A549 (cell line): Measurements from ENCODE around the gene PSMB10. TPM values are rescaled to one million over a fixed set of nuclear protein-coding genes. Genes with fewer than 3 reads are reported as not detected.

Experiments used
- ATAC-seq, 2 experiments: fragments of 200-7000 bp in 1 of 2; fragments of >200 bp in 1 of 2; cut with Nextera tagmentation in 1 of 2; cut with Tn5 transposase in 1 of 2; 3 replicates each; pipeline versions ENCODE4 v1.8.0 to v1.9.1; 2018 to 2020; ENCODE audit warnings: mild to moderate bottlenecking in 1 of 2, moderate library complexity in 1 of 2
- CTCF ChIA-PET: fragments of 300-600 bp; sonication (Branson Sonifier 250); formaldehyde crosslinking; extraction: SDS; loops from one replicate; lab custom pipeline; 2021; ENCODE audit warnings: antibody characterized with exemption, inconsistent platforms; lab: Yijun Ruan, JAX
- POLR2A ChIA-PET: fragments of 350-600 bp; formaldehyde crosslinking; extraction: SDS; loops from one replicate; lab custom pipeline; 2021; ENCODE audit warnings: antibody characterized with exemption, inconsistent platforms; lab: Yijun Ruan, JAX
- DNase-seq, 2 experiments: peaks; one replicate each; pipeline versions ENCODE4 v3.0.0 to v3.0.0-alpha.2; 2011 to 2016; ENCODE audit warnings: low read depth in 1 of 2, low spot score in 1 of 2
- FAIRE-seq: peaks from 2 replicates; lab custom pipeline; 2011; peaks lifted over from hg19 to GRCh38; lab: Jason Lieb, UNC
- H3K27ac ChIP-seq, 2 experiments: fragments of >200 bp; sonication (Bioruptor Twin); formaldehyde crosslinking; 3 replicates each; pipeline ENCODE4 v1.5.1; 2016 to 2017
- H3K4me1 ChIP-seq: fragments of >200 bp; sonication (Bioruptor Twin); formaldehyde crosslinking; 3 replicates; pipeline ENCODE4 v1.6.1; 2016
- H3K4me2 ChIP-seq: fragments of >200 bp; sonication (Bioruptor Twin); formaldehyde crosslinking; 3 replicates; pipeline ENCODE4 v1.6.1; 2016
- H3K4me3 ChIP-seq: fragments of >200 bp; sonication (Bioruptor Twin); formaldehyde crosslinking; 3 replicates; pipeline ENCODE4 v1.5.1; 2016
- H3K9me3 ChIP-seq: fragments of >200 bp; sonication (Bioruptor Twin); formaldehyde crosslinking; 3 replicates; pipeline ENCODE4 v1.6.1; 2016
- BHLHE40 ChIP-seq: IDR thresholded peaks from 2 replicates; pipeline ENCODE4 v1.6.1; 2012; ENCODE audit warnings: low read depth, low read length, inconsistent platforms
- CBX8 ChIP-seq: fragments of 200-600 bp; sonication (generic); IDR thresholded peaks from 2 replicates; pipeline ENCODE4 v1.6.1; 2016
- CHD2 ChIP-seq: fragments of 150-350 bp; IDR thresholded peaks from 2 replicates; pipeline ENCODE4 v1.6.1; 2014; ENCODE audit warnings: low read length; ENCODE audit not compliant: partially characterized antibody
- CHD4 ChIP-seq: fragments of 200-600 bp; sonication (generic); IDR thresholded peaks from 2 replicates; pipeline ENCODE4 v1.6.1; 2016; ENCODE audit warnings: antibody characterized with exemption, mild to moderate bottlenecking, borderline replicate concordance
- GATA3 ChIP-seq: IDR thresholded peaks from 2 replicates; pipeline ENCODE4 v1.6.1; 2012; ENCODE audit warnings: borderline replicate concordance
- JUN ChIP-seq, 2 experiments: fragments of >200 bp; sonication (Bioruptor Twin); formaldehyde crosslinking; IDR thresholded peaks; 2 replicates in 1 of 2; 3 replicates in 1 of 2; pipeline ENCODE4 v1.6.1; 2016 to 2017
- MYC ChIP-seq: IDR thresholded peaks from 2 replicates; pipeline ENCODE4 v1.6.1; 2012; ENCODE audit warnings: mild to moderate bottlenecking, inconsistent platforms, low read length, improper control_type of control experiment, borderline replicate concordance
- NR3C1 ChIP-seq: fragments of >200 bp; sonication (Bioruptor Twin); formaldehyde crosslinking; IDR thresholded peaks from 3 replicates; pipeline ENCODE4 v1.6.1; 2017
- PHF8 ChIP-seq: fragments of 200-600 bp; sonication (generic); IDR thresholded peaks from 2 replicates; pipeline ENCODE4 v1.6.1; 2016; ENCODE audit warnings: low read depth, mild to moderate bottlenecking, antibody characterized with exemption, moderate library complexity, borderline replicate concordance
- POLR2AphosphoS2 ChIP-seq: conservative IDR thresholded peaks from 2 replicates; pipeline ENCODE4 v1.6.1; 2012; ENCODE audit warnings: low read length, improper control_type of control experiment, inconsistent platforms
- RAD21 ChIP-seq, 2 experiments: fragments of >200 bp in 1 of 2; sonication (Bioruptor Twin) in 1 of 2; formaldehyde crosslinking in 1 of 2; IDR thresholded peaks in 1 of 2; conservative IDR thresholded peaks in 1 of 2; 2 replicates in 1 of 2; 3 replicates in 1 of 2; pipeline ENCODE4 v1.6.1; 2012 to 2018; ENCODE audit warnings: inconsistent platforms in 1 of 2
- RARB ChIP-seq: fragments of 250-450 bp; sonication (Bioruptor Pico); IDR thresholded peaks from 2 replicates; pipeline ENCODE4 v1.8.0; 2021; ENCODE audit warnings: mild to moderate bottlenecking, moderate library complexity
- RFX5 ChIP-seq: fragments of 450-650 bp; IDR thresholded peaks from 2 replicates; pipeline ENCODE4 v1.7.1; 2014; ENCODE audit warnings: antibody characterized with exemption, mild to moderate bottlenecking, moderate library complexity
- SMC3 ChIP-seq: fragments of >200 bp; sonication (Bioruptor Twin); formaldehyde crosslinking; IDR thresholded peaks from 3 replicates; pipeline ENCODE4 v1.6.1; 2018; ENCODE audit warnings: inconsistent platforms
- WGBS: methylation state at CpG from one replicate; pipeline ENCODE4 v1.1.6; 2017; ENCODE audit errors: missing lambda C conversion rate; 5-methylcytosine and 5-hydroxymethylcytosine counted together
- polyA minus RNA-seq: library from RNA; depleted of rRNA, polyadenylated mRNA; stranded (reverse); fragments of >200 nt; gene quantifications from 2 replicates; pipeline ENCODE4 v1.2.3, GENCODE V29; 2011; rRNA and poly(A)+ RNA removed
- polyA plus RNA-seq, 4 experiments: library from polyadenylated mRNA; depleted of rRNA in 3 of 4; stranded (reverse); fragments of >200 nt; fragmentation: RNase III in 1 of 4; extraction: RNeasy Plus Mini Kit Qiagen cat#74134 plus additional on column Dnase treatment in 1 of 4; gene quantifications; 2 replicates in 3 of 4; 3 replicates in 1 of 4; pipeline ENCODE4 v1.2.3, GENCODE V29; 2011 to 2017
- TF ChIP-seq, protein P1 (sequence below): fragments of 200-600 bp; sonication (generic); IDR thresholded peaks from 2 replicates; pipeline ENCODE4 v1.6.1; 2016; ENCODE audit warnings: antibody characterized with exemption, mild to moderate bottlenecking, moderate library complexity
- TF ChIP-seq, protein P2 (sequence below): fragments of >200 bp; sonication (Bioruptor Twin); formaldehyde crosslinking; IDR thresholded peaks from 3 replicates; pipeline ENCODE4 v1.5.1; 2016
- TF ChIP-seq, protein P3 (sequence below): fragments of 250-450 bp; sonication (Bioruptor Pico); IDR thresholded peaks from 2 replicates; pipeline ENCODE4 v1.5.0; 2020; ENCODE audit warnings: low read depth, mild to moderate bottlenecking, moderate library complexity

Gene PSMB10
- polyA plus RNA-seq (2011; rRNA removed) (11.0 and 11.3 TPM in 2 replicates), polyA plus RNA-seq (2017; fragmentation: RNase III; extraction: RNeasy Plus Mini Kit Qiagen cat#74134 plus additional on column Dnase treatment) (51.9 to 53.5 TPM (median 52.4 TPM) in 3 replicates), polyA minus RNA-seq (5.2 and 6.7 TPM in 2 replicates)
- 74.3 and 76.3 TPM in 2 replicates for polyA plus RNA-seq (2012; cell fraction: cytosol; rRNA removed)
- polyA plus RNA-seq (2012; cell fraction: nucleus; rRNA removed), result 57.1 and 62.6 TPM in 2 replicates

DNA sequence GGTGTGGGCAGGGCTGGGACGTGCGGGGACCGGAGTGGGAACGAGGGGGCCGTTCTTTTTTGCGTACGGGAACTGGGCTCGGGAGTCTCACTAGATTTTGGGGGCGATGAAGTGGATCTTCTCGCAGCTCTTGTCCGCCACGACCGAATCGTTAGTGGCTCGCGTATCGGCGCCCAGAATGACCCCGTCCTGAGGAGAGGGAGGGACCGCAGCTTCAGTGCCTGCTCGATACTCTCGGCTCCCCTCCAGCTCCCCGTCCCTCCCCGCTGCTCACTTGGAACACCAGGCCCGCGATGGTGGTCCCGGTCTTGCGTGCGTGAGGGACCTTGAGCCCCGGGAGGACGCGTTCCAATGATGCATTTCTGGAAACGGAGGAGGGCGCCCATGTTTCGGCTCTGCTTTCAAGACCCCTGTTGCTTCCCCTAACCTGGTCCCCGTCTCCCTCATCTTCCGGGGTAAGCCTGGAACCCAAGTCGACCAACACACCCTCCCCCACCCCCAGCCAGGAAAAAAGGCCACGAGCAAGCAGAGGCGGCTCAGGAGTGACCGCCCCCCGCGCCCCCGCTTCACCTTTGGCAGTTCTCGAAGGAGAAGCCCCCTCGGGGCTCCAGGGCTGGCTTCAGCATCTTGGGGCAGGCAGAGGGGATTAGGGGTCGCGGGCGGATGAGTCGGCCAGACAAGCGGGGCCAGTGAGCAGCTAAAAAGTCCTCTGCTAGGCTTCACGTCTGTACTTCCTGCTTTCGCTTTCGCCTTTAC, at the start of gene PSMB10:
Gene PSMB10 (minus strand): TSS at position 727 of the 756 bp plus-strand sequence. CDS start 101 bp downstream, at position 626.
- peak in 1 of 2 experiments; percentile 54 for DNase-seq
- peak within 1 kb of the TSS; percentile 76 for H3K4me3 ChIP-seq
- ChIA-PET POLR2A (interaction anchor here (0.5 to 1.8 kb wide), 11 partner anchors 8 to 132 kb away, joined by 3 to 9 read pairs (median 4); partner anchors contain the start of genes DDX28, DUS2, RANBP10 and TSNAXIP1), CTCF (interaction anchor here (1.0 to 22.2 kb wide), 12 partner anchors 8 to 413 kb away, joined by 3 to 370 read pairs (median 6); partner anchors contain the start of genes EDC4 and NRN1L)
- peaks cover 16% of the 10 kb centered on the region; the same call in 2 of the 3 replicates for H3K4me1 ChIP-seq
- H3K27ac ChIP-seq, result peak within 1 kb of the TSS; percentile 88 to 96
- ATAC-seq, result peak; percentile 22 to 37
- peak within 1 kb of the TSS; percentile 88 for H3K4me2 ChIP-seq
- no peak for FAIRE-seq
- H3K9me3 ChIP-seq, result no peaks in the 10 kb centered on the region
- TF ChIP-seq, protein P1, sequence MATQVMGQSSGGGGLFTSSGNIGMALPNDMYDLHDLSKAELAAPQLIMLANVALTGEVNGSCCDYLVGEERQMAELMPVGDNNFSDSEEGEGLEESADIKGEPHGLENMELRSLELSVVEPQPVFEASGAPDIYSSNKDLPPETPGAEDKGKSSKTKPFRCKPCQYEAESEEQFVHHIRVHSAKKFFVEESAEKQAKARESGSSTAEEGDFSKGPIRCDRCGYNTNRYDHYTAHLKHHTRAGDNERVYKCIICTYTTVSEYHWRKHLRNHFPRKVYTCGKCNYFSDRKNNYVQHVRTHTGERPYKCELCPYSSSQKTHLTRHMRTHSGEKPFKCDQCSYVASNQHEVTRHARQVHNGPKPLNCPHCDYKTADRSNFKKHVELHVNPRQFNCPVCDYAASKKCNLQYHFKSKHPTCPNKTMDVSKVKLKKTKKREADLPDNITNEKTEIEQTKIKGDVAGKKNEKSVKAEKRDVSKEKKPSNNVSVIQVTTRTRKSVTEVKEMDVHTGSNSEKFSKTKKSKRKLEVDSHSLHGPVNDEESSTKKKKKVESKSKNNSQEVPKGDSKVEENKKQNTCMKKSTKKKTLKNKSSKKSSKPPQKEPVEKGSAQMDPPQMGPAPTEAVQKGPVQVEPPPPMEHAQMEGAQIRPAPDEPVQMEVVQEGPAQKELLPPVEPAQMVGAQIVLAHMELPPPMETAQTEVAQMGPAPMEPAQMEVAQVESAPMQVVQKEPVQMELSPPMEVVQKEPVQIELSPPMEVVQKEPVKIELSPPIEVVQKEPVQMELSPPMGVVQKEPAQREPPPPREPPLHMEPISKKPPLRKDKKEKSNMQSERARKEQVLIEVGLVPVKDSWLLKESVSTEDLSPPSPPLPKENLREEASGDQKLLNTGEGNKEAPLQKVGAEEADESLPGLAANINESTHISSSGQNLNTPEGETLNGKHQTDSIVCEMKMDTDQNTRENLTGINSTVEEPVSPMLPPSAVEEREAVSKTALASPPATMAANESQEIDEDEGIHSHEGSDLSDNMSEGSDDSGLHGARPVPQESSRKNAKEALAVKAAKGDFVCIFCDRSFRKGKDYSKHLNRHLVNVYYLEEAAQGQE, result no peak
- TF ChIP-seq, protein P2, sequence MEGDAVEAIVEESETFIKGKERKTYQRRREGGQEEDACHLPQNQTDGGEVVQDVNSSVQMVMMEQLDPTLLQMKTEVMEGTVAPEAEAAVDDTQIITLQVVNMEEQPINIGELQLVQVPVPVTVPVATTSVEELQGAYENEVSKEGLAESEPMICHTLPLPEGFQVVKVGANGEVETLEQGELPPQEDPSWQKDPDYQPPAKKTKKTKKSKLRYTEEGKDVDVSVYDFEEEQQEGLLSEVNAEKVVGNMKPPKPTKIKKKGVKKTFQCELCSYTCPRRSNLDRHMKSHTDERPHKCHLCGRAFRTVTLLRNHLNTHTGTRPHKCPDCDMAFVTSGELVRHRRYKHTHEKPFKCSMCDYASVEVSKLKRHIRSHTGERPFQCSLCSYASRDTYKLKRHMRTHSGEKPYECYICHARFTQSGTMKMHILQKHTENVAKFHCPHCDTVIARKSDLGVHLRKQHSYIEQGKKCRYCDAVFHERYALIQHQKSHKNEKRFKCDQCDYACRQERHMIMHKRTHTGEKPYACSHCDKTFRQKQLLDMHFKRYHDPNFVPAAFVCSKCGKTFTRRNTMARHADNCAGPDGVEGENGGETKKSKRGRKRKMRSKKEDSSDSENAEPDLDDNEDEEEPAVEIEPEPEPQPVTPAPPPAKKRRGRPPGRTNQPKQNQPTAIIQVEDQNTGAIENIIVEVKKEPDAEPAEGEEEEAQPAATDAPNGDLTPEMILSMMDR, result no peak
- TF ChIP-seq GATA3, result no peak
- TF ChIP-seq BHLHE40, result no peak
- no peak for TF ChIP-seq RFX5
- no peak for TF ChIP-seq CHD4
- TF ChIP-seq MYC, result no peak
- TF ChIP-seq, protein P3, sequence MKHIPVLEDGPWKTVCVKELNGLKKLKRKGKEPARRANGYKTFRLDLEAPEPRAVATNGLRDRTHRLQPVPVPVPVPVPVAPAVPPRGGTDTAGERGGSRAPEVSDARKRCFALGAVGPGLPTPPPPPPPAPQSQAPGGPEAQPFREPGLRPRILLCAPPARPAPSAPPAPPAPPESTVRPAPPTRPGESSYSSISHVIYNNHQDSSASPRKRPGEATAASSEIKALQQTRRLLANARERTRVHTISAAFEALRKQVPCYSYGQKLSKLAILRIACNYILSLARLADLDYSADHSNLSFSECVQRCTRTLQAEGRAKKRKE, result no peak
- peak; percentile 82; the same call in 1 of the 2 replicates for TF ChIP-seq POLR2AphosphoS2
- peak; percentile 8 for TF ChIP-seq CHD2
- peak in 1 of 2 experiments; percentile 3; a peak in 2 of 5 replicates for TF ChIP-seq JUN (IDR thresholded peaks at IDR 0.05)
- TF ChIP-seq SMC3, result no peak
- TF ChIP-seq CBX8, result no peak
- TF ChIP-seq RARB, result 0 out of 2 replicates have a peak, but pooled peaks have one; percentile 36
- 0 out of 2 replicates have a peak, but pooled peaks have one; percentile 43 for TF ChIP-seq PHF8
- no peak for TF ChIP-seq NR3C1
- TF ChIP-seq RAD21 (conservative IDR thresholded peaks at IDR 0.05 in 1 of 2, IDR thresholded peaks at IDR 0.05 in 1 of 2), result 0 out of 5 replicates have a peak, but pooled peaks of 1 of the 2 experiments have one; percentile 14
- TF ChIP-seq, all 56 proteins: peak for 6
- 0% methylated on average over 37 of the region's 54 CpGs for WGBS
